Bronchial epithelial cell (primary cell): ENCODE results near the gene BMPR2. TPM values are rescaled to one million over a fixed set of nuclear protein-coding genes. Genes with fewer than 3 reads are reported as not detected.
"Not testable (repeated sequence)": the region's sequence is repeated elsewhere in the genome, so short reads cannot be mapped to it uniquely, and the experiment has no call there.

ENCODE experiments used
- DNase-seq: peaks from one replicate; pipeline ENCODE4 v3.0.0-alpha.2; 2010; ENCODE audit warnings: low read depth
- FAIRE-seq: peaks from 2 replicates; lab custom pipeline; 2011; peaks lifted over from hg19 to GRCh38; lab: Jason Lieb, UNC
- H3K27me3 ChIP-seq: 2 replicates; pipeline ENCODE4 v1.5.1; 2011; ENCODE audit warnings: low read length; ENCODE audit not compliant: control insufficient read depth, insufficient read depth
- H3K36me3 ChIP-seq: 2 replicates; pipeline ENCODE4 v1.5.1; 2011; ENCODE audit warnings: low read length; ENCODE audit not compliant: control insufficient read depth, insufficient read depth
- H3K4me3 ChIP-seq: 2 replicates; pipeline ENCODE4 v1.5.1; 2011; ENCODE audit warnings: mild to moderate bottlenecking, low read depth, low read length, control low read depth
- CTCF ChIP-seq: IDR thresholded peaks from 2 replicates; pipeline ENCODE4 v1.5.1; 2011; ENCODE audit warnings: mild to moderate bottlenecking, moderate library complexity, low read length, control low read depth, inconsistent platforms; ENCODE audit not compliant: insufficient read depth, severe bottlenecking
- total RNA-seq: library from RNA; depleted of rRNA; stranded (reverse); fragments of >200 nt; gene quantifications from 2 replicates; pipeline ENCODE4 v1.2.1, GENCODE V29; 2014

Gene BMPR2
- total RNA-seq, 1 donor from 2014 or later = 6.3 TPM

- TF ChIP-seq CTCF = no peak
- H3K4me3 ChIP-seq = peak overlapping the region; percentile 94
- no peaks in the 10 kb centered on the region for H3K36me3 ChIP-seq
- FAIRE-seq (no peak), DNase-seq (no peak)
- no peaks in the 10 kb centered on the region for H3K27me3 ChIP-seq
These were observed 1.2 kb downstream of the BMPR2 start for GRCh38 chr2:202377207-202377761.

- DNase-seq = peak; percentile 38
- TF ChIP-seq CTCF = no peak
- no peak for FAIRE-seq
- H3K36me3 ChIP-seq = no peaks in the 10 kb centered on the region
- no peaks in the 10 kb centered on the region for H3K27me3 ChIP-seq
- peak overlapping the region; percentile 94 for H3K4me3 ChIP-seq
These were observed 1.9 kb downstream of the BMPR2 start for GRCh38 chr2:202378001-202378400.

- H3K27me3 ChIP-seq = no peaks in the 10 kb centered on the region
- no peaks in the 10 kb centered on the region for H3K36me3 ChIP-seq
- no peak for TF ChIP-seq CTCF
- peak overlapping the region; percentile 94 for H3K4me3 ChIP-seq
- DNase-seq (no peak), FAIRE-seq (no peak)
These were observed 2.7 kb downstream of the BMPR2 start for GRCh38 chr2:202378662-202379358.

- Histone ChIP-seq H3K4me3 (no peak overlapping the region), H3K36me3 (no peaks in the 10 kb centered on the region), H3K27me3 (no peaks in the 10 kb centered on the region)
- DNase-seq (no peak), FAIRE-seq (no peak)
- no peak for TF ChIP-seq CTCF
These were observed 6.6 kb downstream of the BMPR2 start for GRCh38 chr2:202382684-202383083.

GRCh38 chr2:202386495-202386894, 10.4 kb downstream of the BMPR2 start:
- not testable (repeated sequence) for H3K4me3 ChIP-seq, H3K27me3 ChIP-seq, DNase-seq, H3K36me3 ChIP-seq, FAIRE-seq

- no peak for TF ChIP-seq CTCF
- FAIRE-seq (no peak), DNase-seq (no peak)
- Histone ChIP-seq H3K4me3 (no peak overlapping the region), H3K36me3 (no peaks in the 10 kb centered on the region), H3K27me3 (no peaks in the 10 kb centered on the region)
These were observed 11.6 kb downstream of the BMPR2 start for GRCh38 chr2:202387608-202388342.
